Psoas muscle (tissue), 8 donors: ENCODE data around the gene NDUFB3. TPM values are rescaled to one million over a fixed set of nuclear protein-coding genes. Genes with fewer than 3 reads are reported as not detected.

Experiments used
- ATAC-seq, 4 donors: fragments of 200-7000 bp; cut with Tn5 transposase; one replicate each; pipeline ENCODE4 v1.9.1; 2020; ENCODE audit warnings: moderate library complexity in 3 of 4, mild to moderate bottlenecking in 2 of 4
- DNase-seq, 2 donors: peaks; one replicate each; pipeline ENCODE4 v3.0.0-alpha.2; 2020
- H3K27ac ChIP-seq: fragments of 200-600 bp; one replicate; pipeline ENCODE4 v1.8.0; 2022
- H3K27me3 ChIP-seq, 3 donors: fragments of 200-600 bp in 1 of 3; one replicate each; pipeline versions ENCODE4 v1.6.1 to v1.8.0; 2013 to 2022; ENCODE audit warnings: low read length in 2 of 3, mild to moderate bottlenecking in 2 of 3, moderate library complexity in 1 of 3; ENCODE audit not compliant: insufficient read depth in 3 of 3
- H3K36me3 ChIP-seq, 2 donors: fragments of 200-600 bp in 1 of 2; one replicate each; pipeline versions ENCODE4 v1.6.1 to v1.8.0; 2013 to 2022; ENCODE audit warnings: low read depth in 1 of 2, mild to moderate bottlenecking in 1 of 2, moderate library complexity in 1 of 2; ENCODE audit not compliant: insufficient read depth in 1 of 2
- H3K4me1 ChIP-seq: fragments of 200-600 bp; one replicate; pipeline ENCODE4 v1.8.0; 2022
- H3K4me3 ChIP-seq: fragments of 200-600 bp; one replicate; pipeline ENCODE4 v1.8.0; 2022; ENCODE audit warnings: mild to moderate bottlenecking
- H3K9me3 ChIP-seq: fragments of 200-600 bp; one replicate; pipeline ENCODE4 v1.8.0; 2022
- CTCF ChIP-seq: fragments of 200-600 bp; IDR thresholded peaks from one replicate; pipeline ENCODE4 v1.8.0; 2022; ENCODE audit warnings: antibody characterized with exemption
- WGBS, 3 donors: extraction: QIAGEN DNeasy Blood & Tissue Kit; methylation state at CpG; one replicate each; pipeline versions ENCODE4 v1.1.6 to v1.1.7; 2013; 5-methylcytosine and 5-hydroxymethylcytosine counted together
- intact Hi-C, 2 donors: fragments of 100-400 bp; cut with DNase I; formaldehyde crosslinking; loops; one replicate each; pipeline versions ENCODE4 v1.11.0 to v1.14.2; 2022
- polyA plus RNA-seq, 3 donors: library from polyadenylated mRNA; stranded (reverse); fragments of 200-250 nt; gene quantifications; one replicate each; pipeline ENCODE4 v1.2.3, GENCODE V29; 2013
- total RNA-seq, 4 donors: library from RNA; stranded (reverse); fragmentation: NEBNext Ultra II Directional in 2 of 4; extraction: Animal tissue kit (Norgen Biotek cat#: 25700) in 2 of 4; gene quantifications; one replicate each; pipeline versions ENCODE4 v1.2.1 to v1.2.4, GENCODE V29; 2021 to 2023
- donor health status: healthy with polysubstance abuse.
- donor health status: DM: no; HTN: no; CAD: no; lungs with moderate emphysema.
- donor health status: Bipolar disorder and iron deficiency.
- donor health status: healthy.
- donor health status: DM: yes; HTN: yes; CAD: no.
- donor health status: DM: no; HTN: no; CAD: no.
- donor health status: DM: no; HTN: no; CAD: no.
- donor health status: DM: yes; HTN: yes; CAD: no.

NDUFB3 gene
- total and polyA plus RNA-seq, 7 donors = 188 to 271 (median 255) TPM

DNA sequence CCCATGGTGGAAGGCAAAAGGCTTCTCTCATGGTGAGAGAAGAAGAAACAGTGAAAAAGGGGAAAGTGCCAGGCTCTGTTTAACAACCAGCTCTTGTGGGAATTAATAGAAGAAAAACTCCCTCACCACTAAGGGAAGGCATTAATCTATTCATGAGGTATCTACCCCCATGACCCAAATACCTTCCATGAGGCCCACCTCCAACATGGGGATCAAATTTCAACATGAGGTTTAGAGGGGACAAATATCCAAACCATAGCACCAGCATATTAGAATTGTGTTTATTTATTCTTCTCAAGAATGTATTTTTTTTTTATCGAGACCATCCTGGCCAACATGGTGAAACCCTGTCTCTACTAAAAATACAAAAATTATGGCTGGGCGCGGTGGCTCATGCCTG lies 39.3 kb downstream of the NDUFB3 start:
- 48 to 80% (median 70%) methylated on average over 3 of the region's 3 CpGs for WGBS, 3 donors
- peaks cover 34% of the 10 kb centered on the region for H3K4me1 ChIP-seq
- H3K27ac ChIP-seq = peak overlapping the region; percentile 85
- DNase-seq (no peak), ATAC-seq (peak in 1 of 4 donors; percentile 6)
- H3K9me3 ChIP-seq = no peaks in the 10 kb centered on the region
- TF ChIP-seq CTCF = no peak
- peak overlapping the region; percentile 6 for H3K4me3 ChIP-seq
- intact Hi-C loops = loop anchor here (5.0 kb wide), 2 partner anchors 39 to 51 kb away; partner anchors contain the start of genes HYCC2 (in 1 of the 2) and NDUFB3 (in 1 of the 2)
- H3K27me3 ChIP-seq = no peaks in the 10 kb centered on the region
- no peaks in the 10 kb centered on the region for H3K36me3 ChIP-seq

- intact Hi-C loops = loop anchor here (5.0 kb wide), 2 partner anchors 42 to 48 kb away; partner anchors contain the start of genes HYCC2 (in 1 of the 2) and NDUFB3 (in 1 of the 2)
- ATAC-seq (no peak), DNase-seq (no peak)
- Histone ChIP-seq H3K27me3 (no peaks in the 10 kb centered on the region), H3K9me3 (no peaks in the 10 kb centered on the region), H3K36me3 (peaks cover 0 to 1% of the 10 kb centered on the region in 2 donors), H3K4me3 (peak overlapping the region; percentile 100), H3K27ac (peak overlapping the region; percentile 100), H3K4me1 (peaks cover 30% of the 10 kb centered on the region)
- 87 to 91% (median 87%) methylated on average over 4 of the region's 4 CpGs for WGBS, 3 donors
- TF ChIP-seq CTCF = no peak
These were observed 42.5 kb downstream of the NDUFB3 start for GRCh38 chr2:201114350-201114749.

- Histone ChIP-seq H3K27ac (peak overlapping the region; percentile 100), H3K4me1 (peaks cover 31% of the 10 kb centered on the region), H3K4me3 (peak overlapping the region; percentile 100), H3K27me3 (no peaks in the 10 kb centered on the region), H3K9me3 (no peaks in the 10 kb centered on the region), H3K36me3 (peaks cover 0 to 4% of the 10 kb centered on the region in 2 donors)
- intact Hi-C loops = loop anchor here (5.0 kb wide), 3 partner anchors 37 to 47 kb away; partner anchors contain the start of genes HYCC2 (in 2 of the 2) and NDUFB3 (in 2 of the 2)
- DNase-seq = no peak
- ATAC-seq = no peak
- no peak for TF ChIP-seq CTCF
These were observed 43.0 kb downstream of the NDUFB3 start for GRCh38 chr2:201114846-201115245.

DNA sequence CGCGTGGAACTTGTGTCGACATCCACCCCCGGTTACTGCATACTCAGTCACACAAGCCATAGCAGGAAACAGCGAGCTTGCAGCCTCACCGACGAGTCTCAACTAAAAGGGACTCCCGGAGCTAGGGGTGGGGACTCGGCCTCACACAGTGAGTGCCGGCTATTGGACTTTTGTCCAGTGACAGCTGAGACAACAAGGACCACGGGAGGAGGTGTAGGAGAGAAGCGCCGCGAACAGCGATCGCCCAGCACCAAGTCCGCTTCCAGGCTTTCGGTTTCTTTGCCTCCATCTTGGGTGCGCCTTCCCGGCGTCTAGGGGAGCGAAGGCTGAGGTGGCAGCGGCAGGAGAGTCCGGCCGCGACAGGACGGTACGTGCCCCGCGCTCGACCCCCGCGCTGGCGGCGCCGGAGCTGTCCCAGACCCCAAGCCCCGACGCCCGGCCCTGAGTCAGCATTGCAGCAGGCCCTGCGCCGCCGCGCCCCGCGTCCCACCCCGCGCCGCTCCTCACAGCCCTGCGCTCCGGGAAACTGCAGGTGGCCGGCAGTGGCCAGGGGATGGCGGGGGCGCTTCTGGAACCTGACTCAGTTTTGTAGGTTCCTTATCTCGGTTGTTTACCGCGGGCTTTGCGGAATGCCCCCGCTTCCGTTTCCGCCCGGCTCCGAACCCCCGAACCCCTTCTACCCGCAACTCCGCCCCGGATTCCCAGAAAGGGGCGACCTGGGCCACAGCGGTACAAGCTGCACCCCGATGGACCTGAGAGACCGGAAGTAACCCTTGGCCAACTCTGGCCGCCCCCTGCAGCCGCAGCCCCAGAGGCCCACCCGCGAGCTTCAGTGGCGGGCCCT lies 44.5 kb downstream of the NDUFB3 start, which contains the start of gene CFLAR:
Gene CFLAR (plus strand): TSS at position 50 of the 844 bp plus-strand sequence. CDS start 13,702 bp downstream, outside the sequence.
- no peak for TF ChIP-seq CTCF
- H3K4me1 ChIP-seq = peaks cover 34% of the 10 kb centered on the region
- WGBS, 3 donors = 0% methylated on average over 67 to 75 of the region's 75 CpGs
- DNase-seq = peak; percentile 77 to 90
- peak within 1 kb of the TSS; percentile 100 for H3K27ac ChIP-seq
- ATAC-seq = peak; percentile 49 to 63 (median 60)
- peaks cover 2 to 4% of the 10 kb centered on the region in 2 donors for H3K36me3 ChIP-seq
- intact Hi-C loops = loop anchor here (5.0 kb wide), 2 partner anchors 36 to 44 kb away; partner anchors contain the start of genes HYCC2 (in 1 of the 2) and NDUFB3 (in 1 of the 2)
- H3K27me3 ChIP-seq = no peaks in the 10 kb centered on the region
- peak within 1 kb of the TSS; percentile 100 for H3K4me3 ChIP-seq
- H3K9me3 ChIP-seq = no peaks in the 10 kb centered on the region
